ENCODE data around the gene GREB1.
"Not testable (repeated sequence)": the region's sequence is repeated elsewhere in the genome, so short reads cannot be mapped to it uniquely, and the experiment has no call there.

GREB1 gene

GRCh38 chr2:11659851-11660250 lies 126.0 kb downstream of the GREB1 start:
- no peak for DNase-seq (ENCODE audit: low read depth in 2 of 2, low spot score in 1 of 2)

- not testable (repeated sequence) for DNase-seq (ENCODE audit: low read depth in 2 of 2, low spot score in 1 of 2)
Observed at GRCh38 chr2:11660396-11660795, 126.6 kb downstream of the GREB1 start.

GRCh38 chr2:11661891-11662435 lies 128.1 kb downstream of the GREB1 start:
- DNase-seq (ENCODE audit: low read depth in 2 of 2, low spot score in 1 of 2): no peak

GRCh38 chr2:11662882-11663281 lies 129.0 kb downstream of the GREB1 start:
- no peak for DNase-seq (ENCODE audit: low read depth in 2 of 2, low spot score in 1 of 2)

GRCh38 chr2:11663427-11663826 lies 129.6 kb downstream of the GREB1 start:
- DNase-seq (ENCODE audit: low read depth in 2 of 2, low spot score in 1 of 2): no peak

GRCh38 chr2:11665028-11665427 lies 131.2 kb downstream of the GREB1 start:
- DNase-seq (ENCODE audit: low read depth in 2 of 2, low spot score in 1 of 2): no peak

- no peak for DNase-seq (ENCODE audit: low read depth in 2 of 2, low spot score in 1 of 2)
Observed at GRCh38 chr2:11665510-11666362, 131.9 kb downstream of the GREB1 start.

GRCh38 chr2:11667194-11667593 lies 133.3 kb downstream of the GREB1 start:
- DNase-seq (ENCODE audit: low read depth in 2 of 2, low spot score in 1 of 2): no peak

- no peak for DNase-seq (ENCODE audit: low read depth in 2 of 2, low spot score in 1 of 2)
Observed at GRCh38 chr2:11667866-11668637, 134.2 kb downstream of the GREB1 start.

GRCh38 chr2:11669454-11670291 lies 135.8 kb downstream of the GREB1 start, which contains the start of gene NTSR2:
TSS of gene NTSR2 (minus strand) at chr2:11670195. CDS start at chr2:11670129, 66 bp downstream.
- DNase-seq (ENCODE audit: low read depth in 2 of 2, low spot score in 1 of 2): no peak

GRCh38 chr2:11672407-11672806 lies 138.6 kb downstream of the GREB1 start:
- no peak for DNase-seq (ENCODE audit: low read depth in 2 of 2, low spot score in 1 of 2)

- no peak for DNase-seq (ENCODE audit: low read depth in 2 of 2, low spot score in 1 of 2)
Observed at GRCh38 chr2:11674983-11675382, 141.1 kb downstream of the GREB1 start.

GRCh38 chr2:11675423-11676112 lies 141.7 kb downstream of the GREB1 start:
- no peak for DNase-seq (ENCODE audit: low read depth in 2 of 2, low spot score in 1 of 2)

GRCh38 chr2:11676640-11677039 lies 142.8 kb downstream of the GREB1 start:
- no peak for DNase-seq (ENCODE audit: low read depth in 2 of 2, low spot score in 1 of 2)

- DNase-seq (ENCODE audit: low read depth in 2 of 2, low spot score in 1 of 2): no peak
Observed at GRCh38 chr2:11677136-11678055, 143.6 kb downstream of the GREB1 start.

GRCh38 chr2:11678306-11678960 lies 144.6 kb downstream of the GREB1 start:
- DNase-seq (ENCODE audit: low read depth in 2 of 2, low spot score in 1 of 2): no peak

GRCh38 chr2:11679016-11679415 lies 145.2 kb downstream of the GREB1 start:
- DNase-seq (ENCODE audit: low read depth in 2 of 2, low spot score in 1 of 2): no peak

GRCh38 chr2:11679486-11680181 lies 145.8 kb downstream of the GREB1 start:
- DNase-seq (ENCODE audit: low read depth in 2 of 2, low spot score in 1 of 2): no peak

Measured in stimulated activated CD8-positive, alpha-beta memory T cell treated with anti-CD3 and anti-CD28 coated beads, Interleukin-4, amount 100 ng/mL, for 4 hours (primary cell).